ENCODE data around the gene FBLN2.

DNA sequence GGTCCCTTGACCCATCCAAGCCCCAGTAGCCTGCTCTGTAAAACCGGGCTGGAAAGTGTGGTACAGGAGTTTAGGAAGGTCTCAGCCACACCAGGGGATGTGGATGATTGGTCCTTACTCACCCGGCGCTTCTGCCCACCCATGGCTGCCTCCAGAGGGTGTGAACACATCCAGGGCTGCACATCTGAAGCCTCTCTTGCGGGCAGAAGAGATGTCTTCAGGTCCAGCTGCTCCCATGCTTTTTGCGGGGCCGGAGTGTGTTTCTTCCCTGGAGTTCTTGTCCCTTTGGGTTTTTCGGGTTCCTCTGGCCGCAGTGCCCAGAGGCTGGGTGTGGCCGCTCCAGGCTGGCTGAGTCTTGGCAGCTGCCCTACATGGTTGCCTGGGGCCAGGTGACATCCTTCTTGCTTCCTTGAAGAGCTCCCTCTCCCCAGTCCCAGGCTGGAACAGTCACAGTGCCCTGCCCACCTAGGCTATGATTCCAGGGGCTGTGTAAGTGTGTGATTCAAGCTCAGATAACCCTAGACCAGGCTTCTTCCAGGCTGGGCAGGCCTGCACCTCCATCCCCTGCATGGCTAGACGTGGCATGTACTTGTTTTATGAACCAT is 34.9 kb upstream of the FBLN2 start:
- TF ChIP-seq SIN3A (IDR thresholded peaks at IDR 0.05; ENCODE audit: low read depth): no peak
- no peak for TF ChIP-seq CTCF (IDR thresholded peaks at IDR 0.05 in 2 of 3, conservative IDR thresholded peaks at IDR 0.05 in 1 of 3; ENCODE audit: borderline replicate concordance in 1 of 3, insufficient read depth in 1 of 3, low read depth in 2 of 3, low read length in 2 of 3)
- peak; percentile 7; the same call in 1 of the 2 replicates for TF ChIP-seq RAD21 (IDR thresholded peaks at IDR 0.05; ENCODE audit: low read depth)
- no peak for TF ChIP-seq POLR2A (IDR thresholded peaks at IDR 0.05; ENCODE audit: borderline replicate concordance, extremely low read depth, insufficient read depth, insufficient read length)
- TF ChIP-seq TCF7L2 (IDR thresholded peaks at IDR 0.05; ENCODE audit: borderline replicate concordance, extremely low read depth, insufficient read depth, insufficient read length): no peak
- TF ChIP-seq EZH2phosphoT487 (IDR thresholded peaks at IDR 0.05; ENCODE audit: borderline replicate concordance): no peak
- TF ChIP-seq ZNF274 (IDR thresholded peaks at IDR 0.05; ENCODE audit: low read depth, low read length): no peak
- TF ChIP-seq EZH2 (IDR thresholded peaks at IDR 0.05): no peak

Measured in HCT116 (cell line).